Stimulated activated CD8-positive, alpha-beta memory T cell treated with anti-CD3 and anti-CD28 coated beads, Interleukin-4, amount 100 ng/mL, for 24 hours (primary cell): ENCODE results near the gene GTF3C2.

Source experiments
- DNase-seq: peaks from one replicate; pipeline ENCODE4 v3.0.0-alpha.2; 2020; ENCODE audit warnings: low read depth

GTF3C2 gene

GRCh38 chr2:27356382-27357181 is at the start of gene GTF3C2:
GTF3C2 (minus strand) TSS chr2:27356764; CDS start chr2:27343554, 13,210 bp downstream.
- peak; percentile 89 for DNase-seq

- no peak for DNase-seq
These were observed 44.0 kb upstream of the GTF3C2 start for GRCh38 chr2:27400348-27401135.

- DNase-seq, result no peak
These were observed 42.4 kb upstream of the GTF3C2 start for GRCh38 chr2:27398962-27399361.

GRCh38 chr2:27393225-27393624 is 36.7 kb upstream of the GTF3C2 start:
- DNase-seq, result no peak

GRCh38 chr2:27390822-27391679 is 34.5 kb upstream of the GTF3C2 start:
- DNase-seq, result no peak

GRCh38 chr2:27381577-27382181 is 25.1 kb upstream of the GTF3C2 start:
- no peak for DNase-seq

- DNase-seq, result peak; percentile 85
These were observed 24.3 kb upstream of the GTF3C2 start, which contains the start of gene ZNF513 for GRCh38 chr2:27380626-27381545. ZNF513 (minus strand) TSS chr2:27380734; CDS start chr2:27380526, 208 bp downstream.

GRCh38 chr2:27379836-27380625 is 23.5 kb upstream of the GTF3C2 start:
- DNase-seq, result no peak

GRCh38 chr2:27379383-27379835 is 22.8 kb upstream of the GTF3C2 start:
- DNase-seq, result no peak

GRCh38 chr2:27378809-27379290 is 22.3 kb upstream of the GTF3C2 start:
- no peak for DNase-seq

GRCh38 chr2:27378096-27378808 is 21.7 kb upstream of the GTF3C2 start:
- DNase-seq, result no peak

- no peak for DNase-seq
These were observed 21.1 kb upstream of the GTF3C2 start for GRCh38 chr2:27377618-27378095.

GRCh38 chr2:27376866-27377617 is 20.5 kb upstream of the GTF3C2 start:
- DNase-seq, result no peak

- no peak for DNase-seq
These were observed 19.7 kb upstream of the GTF3C2 start for GRCh38 chr2:27376151-27376865.

- no peak for DNase-seq
These were observed 19.0 kb upstream of the GTF3C2 start for GRCh38 chr2:27375513-27376099.

- DNase-seq, result no peak
These were observed 17.0 kb upstream of the GTF3C2 start for GRCh38 chr2:27373567-27373966.

GRCh38 chr2:27372937-27373336 is 16.4 kb upstream of the GTF3C2 start:
- DNase-seq, result no peak
